ENCODE results near the gene IL36RN.

Gene IL36RN

GRCh38 chr2:113069676-113070605 is 10.9 kb downstream of the IL36RN start:
- in situ Hi-C loops (cut with MboI; ENCODE audit: low pct_unique_long_range_greater_than_20kb, low sequenced_read_pairs, unreplicated experiment) = no loop called here
- TF ChIP-seq, protein P1, sequence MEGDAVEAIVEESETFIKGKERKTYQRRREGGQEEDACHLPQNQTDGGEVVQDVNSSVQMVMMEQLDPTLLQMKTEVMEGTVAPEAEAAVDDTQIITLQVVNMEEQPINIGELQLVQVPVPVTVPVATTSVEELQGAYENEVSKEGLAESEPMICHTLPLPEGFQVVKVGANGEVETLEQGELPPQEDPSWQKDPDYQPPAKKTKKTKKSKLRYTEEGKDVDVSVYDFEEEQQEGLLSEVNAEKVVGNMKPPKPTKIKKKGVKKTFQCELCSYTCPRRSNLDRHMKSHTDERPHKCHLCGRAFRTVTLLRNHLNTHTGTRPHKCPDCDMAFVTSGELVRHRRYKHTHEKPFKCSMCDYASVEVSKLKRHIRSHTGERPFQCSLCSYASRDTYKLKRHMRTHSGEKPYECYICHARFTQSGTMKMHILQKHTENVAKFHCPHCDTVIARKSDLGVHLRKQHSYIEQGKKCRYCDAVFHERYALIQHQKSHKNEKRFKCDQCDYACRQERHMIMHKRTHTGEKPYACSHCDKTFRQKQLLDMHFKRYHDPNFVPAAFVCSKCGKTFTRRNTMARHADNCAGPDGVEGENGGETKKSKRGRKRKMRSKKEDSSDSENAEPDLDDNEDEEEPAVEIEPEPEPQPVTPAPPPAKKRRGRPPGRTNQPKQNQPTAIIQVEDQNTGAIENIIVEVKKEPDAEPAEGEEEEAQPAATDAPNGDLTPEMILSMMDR (IDR thresholded peaks at IDR 0.05; ENCODE audit: extremely low read depth, insufficient read depth, missing control alignments) = no peak
- DNase-seq (ENCODE audit: low spot score) = no peak

DNA sequence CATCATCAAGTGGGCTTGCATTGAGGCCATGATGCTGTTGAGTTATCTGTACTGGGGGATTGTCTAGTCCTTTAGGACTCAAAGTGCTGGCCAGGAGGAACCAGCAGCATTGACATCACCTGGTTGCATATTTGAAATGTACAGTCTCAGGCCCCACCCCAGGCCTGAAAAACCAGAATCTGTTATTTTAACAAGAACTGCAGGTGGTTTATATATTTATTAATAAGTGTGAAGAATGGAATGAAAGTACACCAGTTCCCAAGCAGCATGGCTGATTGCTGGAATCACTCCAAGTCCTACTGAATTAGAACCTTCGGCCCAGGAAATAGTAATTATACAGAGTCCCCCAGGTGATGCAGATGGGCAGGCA is 11.6 kb downstream of the IL36RN start:
- DNase-seq (ENCODE audit: low spot score) = no peak
- in situ Hi-C loops (cut with MboI; ENCODE audit: low pct_unique_long_range_greater_than_20kb, low sequenced_read_pairs, unreplicated experiment) = no loop called here
- TF ChIP-seq, protein P1 (IDR thresholded peaks at IDR 0.05; ENCODE audit: extremely low read depth, insufficient read depth, missing control alignments) = no peak

DNA sequence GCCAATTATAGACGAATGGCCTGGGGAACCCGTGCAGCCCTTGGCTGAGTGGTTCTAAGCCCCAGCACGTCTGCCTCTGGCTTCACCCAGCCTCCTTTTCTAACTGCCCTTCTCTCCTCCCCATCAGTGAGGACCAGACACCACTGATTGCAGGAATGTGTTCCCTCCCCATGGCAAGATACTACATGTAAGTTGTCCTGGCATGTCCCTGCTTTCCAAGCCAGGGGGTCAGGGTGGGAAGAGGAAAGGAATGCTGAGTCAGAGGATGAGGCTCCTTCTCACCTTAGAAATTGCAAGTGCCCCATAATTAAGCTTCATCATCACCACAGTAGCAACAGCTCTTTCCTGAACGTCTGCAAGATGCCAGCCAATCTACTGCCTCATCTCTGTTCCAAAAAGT is 13.6 kb downstream of the IL36RN start:
- no peak for DNase-seq (ENCODE audit: low spot score)
- in situ Hi-C loops (cut with MboI; ENCODE audit: low pct_unique_long_range_greater_than_20kb, low sequenced_read_pairs, unreplicated experiment) = no loop called here
- TF ChIP-seq, protein P1 (IDR thresholded peaks at IDR 0.05; ENCODE audit: extremely low read depth, insufficient read depth, missing control alignments) = no peak

DNA sequence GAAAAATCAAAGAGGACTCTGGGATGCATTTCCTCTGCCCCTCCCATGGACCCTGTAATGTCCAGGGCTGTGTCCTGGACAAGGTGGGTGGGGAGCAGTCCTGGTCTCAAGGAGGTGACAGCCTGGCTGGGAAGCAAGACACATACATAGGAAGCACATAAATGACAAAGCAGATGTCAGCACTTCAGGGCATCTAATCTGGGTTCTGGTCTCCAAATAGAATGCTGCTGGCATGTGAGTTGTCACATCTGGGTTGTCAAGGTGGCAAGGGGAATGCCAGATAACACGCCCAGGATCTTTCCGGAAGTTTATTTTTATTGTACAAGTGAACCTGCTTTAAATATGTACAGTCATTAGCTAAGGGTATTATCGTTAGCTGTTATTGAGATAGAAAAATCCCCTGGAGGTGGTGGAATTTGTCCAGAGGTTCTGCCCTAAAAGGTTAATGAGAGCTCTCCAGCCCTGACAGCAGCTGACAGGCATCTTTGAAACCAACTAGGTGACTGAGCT is 14.4 kb downstream of the IL36RN start:
- TF ChIP-seq, protein P1 (IDR thresholded peaks at IDR 0.05; ENCODE audit: extremely low read depth, insufficient read depth, missing control alignments) = no peak
- in situ Hi-C loops (cut with MboI; ENCODE audit: low pct_unique_long_range_greater_than_20kb, low sequenced_read_pairs, unreplicated experiment) = no loop called here
- no peak for DNase-seq (ENCODE audit: low spot score)

- in situ Hi-C loops (cut with MboI; ENCODE audit: low pct_unique_long_range_greater_than_20kb, low sequenced_read_pairs, unreplicated experiment) = no loop called here
- TF ChIP-seq, protein P1 (IDR thresholded peaks at IDR 0.05; ENCODE audit: extremely low read depth, insufficient read depth, missing control alignments) = no peak
- no peak for DNase-seq (ENCODE audit: low spot score)
Observed at GRCh38 chr2:113075030-113075429, 16.0 kb downstream of the IL36RN start.

- TF ChIP-seq, protein P1 (IDR thresholded peaks at IDR 0.05; ENCODE audit: extremely low read depth, insufficient read depth, missing control alignments) = no peak
- in situ Hi-C loops (cut with MboI; ENCODE audit: low pct_unique_long_range_greater_than_20kb, low sequenced_read_pairs, unreplicated experiment) = no loop called here
- DNase-seq (ENCODE audit: low spot score) = no peak
Observed at GRCh38 chr2:113075600-113075999, 16.6 kb downstream of the IL36RN start.
